K562 (cell line): ENCODE results near the gene TMEM50B. TPM values are rescaled to one million over a fixed set of nuclear protein-coding genes. Genes with fewer than 3 reads are reported as not detected.
A peak's percentile ranks its signal among the peaks of the same experiment; 100 is the strongest.

Experiments
- HDAC8 ChIP-seq: fragments of 450-650 bp; IDR thresholded peaks from 2 replicates; pipeline ENCODE4 v1.6.1; 2016; ENCODE audit warnings: mild to moderate bottlenecking, missing genetic modification characterization, moderate library complexity, missing compliant biosample characterization
- IRF2 ChIP-seq: sonication (generic); formaldehyde crosslinking; IDR thresholded peaks from 2 replicates; pipeline ENCODE4 v1.8.1; 2022; ENCODE audit warnings: mild to moderate bottlenecking, missing genetic modification reagents
- NRF1 ChIP-seq, 2 experiments: fragments of 450-650 bp; IDR thresholded peaks in 1 of 2; conservative IDR thresholded peaks in 1 of 2; 2 replicates each; pipeline ENCODE4 v1.6.1; 2014; ENCODE audit warnings: mild to moderate bottlenecking in 2 of 2
- PCBP1 ChIP-seq: fragments of 200-400 bp; formaldehyde crosslinking; IDR thresholded peaks from 2 replicates; pipeline ENCODE4 v1.6.1; 2018; ENCODE audit warnings: mild to moderate bottlenecking, low read depth, low read length; ENCODE audit not compliant: poor library complexity, severe bottlenecking
- PYGO2 ChIP-seq: fragments of 450-650 bp; IDR thresholded peaks from 2 replicates; pipeline ENCODE4 v1.6.1; 2016; ENCODE audit warnings: mild to moderate bottlenecking, missing genetic modification characterization, moderate library complexity, missing compliant biosample characterization
- RB1 ChIP-seq: fragments of 450-650 bp; IDR thresholded peaks from 2 replicates; pipeline ENCODE4 v1.6.1; 2017; ENCODE audit warnings: low read depth, mild to moderate bottlenecking
- RFX5 ChIP-seq: IDR thresholded peaks from 2 replicates; pipeline ENCODE4 v1.6.1; 2011; ENCODE audit warnings: low read depth, mild to moderate bottlenecking, improper control_type of control experiment, low read length
- RNF2 ChIP-seq: sonication (generic); IDR thresholded peaks from 2 replicates; pipeline ENCODE4 v1.6.1; 2016
- SIRT6 ChIP-seq: IDR thresholded peaks from one replicate; pipeline ENCODE4 v1.6.1; 2012; ENCODE audit warnings: low read depth, mild to moderate bottlenecking, control low read depth, inconsistent platforms, low read length, moderate library complexity
- TAF7 ChIP-seq: fragments of 450-650 bp; IDR thresholded peaks from 2 replicates; pipeline ENCODE4 v1.6.1; 2016; ENCODE audit warnings: missing genetic modification characterization, missing compliant biosample characterization
- ZNF124 ChIP-seq: sonication (generic); formaldehyde crosslinking; IDR thresholded peaks from 2 replicates; pipeline ENCODE4 v1.8.1; 2022; ENCODE audit warnings: missing genetic modification reagents
- ZNF695 ChIP-seq: fragments of 450-650 bp; formaldehyde crosslinking; IDR thresholded peaks from 2 replicates; pipeline ENCODE4 v1.4.0; 2020; ENCODE audit warnings: mild to moderate bottlenecking, moderate library complexity
- ZNF766 ChIP-seq: fragments of 200-800 bp; sonication (Bioruptor generic); conservative IDR thresholded peaks from 2 replicates; pipeline ENCODE4 v1.6.1; 2016; ENCODE audit warnings: missing genetic modification characterization, missing compliant biosample characterization
- polyA plus RNA-seq, 8 experiments: library from polyadenylated mRNA; depleted of rRNA in 4 of 8; stranded (reverse) in 5 of 8; unstranded in 3 of 8; fragments of >200 nt; fragmentation: Nextera tagmentation in 2 of 8; fragmentation: Illumina TruSeq in 1 of 8; extraction: Ambion mirVana in 2 of 8; extraction: Trizol in 1 of 8; gene quantifications; 2 replicates each; pipeline versions ENCODE4 v1.2.1 to v1.2.3, GENCODE V29; 2011 to 2014; ENCODE audit warnings: inconsistent platforms in 1 of 8, missing spikeins in 1 of 8
- total RNA-seq, 7 experiments: library from RNA; depleted of rRNA in 6 of 7; stranded (reverse); fragments of >200 nt in 6 of 7; fragmentation: Illumina TruSeq in 2 of 7; extraction: Trizol in 2 of 7; gene quantifications; 2 replicates each; pipeline versions ENCODE4 v1.2.1 to v1.2.3, GENCODE V29; 2011 to 2021; ENCODE audit warnings: low replicate concordance in 1 of 7
- TF ChIP-seq, protein P1 (sequence below): fragments of 450-650 bp; IDR thresholded peaks from 2 replicates; pipeline ENCODE4 v1.6.1; 2018; ENCODE audit warnings: mild to moderate bottlenecking, low read depth; ENCODE audit not compliant: partially characterized antibody
- TF ChIP-seq, protein P2 (sequence below), 2 experiments: fragments of 150-350 bp in 1 of 2; IDR thresholded peaks; 2 replicates each; pipeline ENCODE4 v1.6.1; 2012 to 2016; ENCODE audit warnings: low read depth in 2 of 2, low read length in 2 of 2, mild to moderate bottlenecking in 1 of 2, moderate library complexity in 1 of 2
- TF ChIP-seq, protein P3 (sequence below): fragments of 450-650 bp; formaldehyde crosslinking; IDR thresholded peaks from 2 replicates; pipeline ENCODE4 v1.4.0; 2022; ENCODE audit warnings: missing genetic modification characterization
- TF ChIP-seq, protein P4 (sequence below), 2 experiments: fragments of 450-650 bp; IDR thresholded peaks; 2 replicates each; pipeline ENCODE4 v1.6.1; 2016
- TF ChIP-seq, protein P5 (sequence below): fragments of 250-450 bp; sonication (Bioruptor Pico); IDR thresholded peaks from 2 replicates; pipeline ENCODE4 v1.4.0; 2020

The TMEM50B gene
- total and polyA plus RNA-seq, 9 of the 15 experiments (the other 6 are each of a cell fraction or from before 2014, with no cell fraction given): 20.5 to 64.6 (median 28.9) TPM

DNA sequence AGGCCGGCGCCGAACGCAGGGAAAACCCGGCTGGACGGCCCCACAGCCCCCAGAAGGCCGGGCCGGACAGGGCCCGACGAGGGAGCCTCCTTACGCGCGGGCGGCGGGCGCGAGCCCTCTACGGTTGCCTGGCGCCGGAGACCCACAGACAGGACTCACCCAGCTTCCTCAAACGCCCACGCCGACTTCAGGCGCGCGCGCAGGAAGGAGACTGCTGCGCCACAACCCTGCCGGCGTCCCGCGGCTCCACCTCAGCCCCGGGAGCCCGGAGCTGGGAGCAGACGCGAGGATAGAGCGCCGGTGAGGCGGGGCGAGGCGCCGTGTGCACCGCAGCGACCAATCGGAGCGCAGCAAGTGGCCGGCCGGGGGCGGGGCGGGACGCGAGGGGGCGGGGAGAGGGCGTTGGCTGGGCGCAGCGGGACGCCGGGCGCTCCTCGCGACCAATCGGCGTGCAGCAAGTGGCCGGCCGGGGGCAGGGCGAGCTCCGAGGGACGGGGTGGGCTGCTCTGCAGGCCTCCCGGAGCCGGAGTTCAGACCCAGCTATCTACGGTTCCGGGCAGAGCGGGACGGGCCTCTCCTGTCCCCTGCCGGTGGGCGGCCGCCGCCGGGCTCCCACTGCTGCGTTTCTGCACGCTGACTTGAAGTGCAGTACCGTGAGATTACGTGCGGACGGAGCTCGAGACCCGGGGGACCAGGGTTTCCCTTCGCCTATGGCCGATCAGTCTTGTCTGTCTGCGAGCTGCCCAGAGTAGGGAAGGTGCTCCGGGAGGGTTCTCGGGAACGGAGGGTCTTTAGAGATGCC, at the start of gene TMEM50B (continued):
- TF ChIP-seq, protein P1, sequence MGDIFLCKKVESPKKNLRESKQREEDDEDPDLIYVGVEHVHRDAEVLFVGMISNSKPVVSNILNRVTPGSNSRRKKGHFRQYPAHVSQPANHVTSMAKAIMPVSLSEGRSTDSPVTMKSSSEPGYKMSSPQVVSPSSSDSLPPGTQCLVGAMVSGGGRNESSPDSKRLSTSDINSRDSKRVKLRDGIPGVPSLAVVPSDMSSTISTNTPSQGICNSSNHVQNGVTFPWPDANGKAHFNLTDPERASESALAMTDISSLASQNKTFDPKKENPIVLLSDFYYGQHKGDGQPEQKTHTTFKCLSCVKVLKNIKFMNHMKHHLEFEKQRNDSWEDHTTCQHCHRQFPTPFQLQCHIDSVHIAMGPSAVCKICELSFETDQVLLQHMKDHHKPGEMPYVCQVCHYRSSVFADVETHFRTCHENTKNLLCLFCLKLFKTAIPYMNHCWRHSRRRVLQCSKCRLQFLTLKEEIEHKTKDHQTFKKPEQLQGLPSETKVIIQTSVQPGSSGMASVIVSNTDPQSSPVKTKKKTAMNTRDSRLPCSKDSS: no peak
- TF ChIP-seq, protein P2, sequence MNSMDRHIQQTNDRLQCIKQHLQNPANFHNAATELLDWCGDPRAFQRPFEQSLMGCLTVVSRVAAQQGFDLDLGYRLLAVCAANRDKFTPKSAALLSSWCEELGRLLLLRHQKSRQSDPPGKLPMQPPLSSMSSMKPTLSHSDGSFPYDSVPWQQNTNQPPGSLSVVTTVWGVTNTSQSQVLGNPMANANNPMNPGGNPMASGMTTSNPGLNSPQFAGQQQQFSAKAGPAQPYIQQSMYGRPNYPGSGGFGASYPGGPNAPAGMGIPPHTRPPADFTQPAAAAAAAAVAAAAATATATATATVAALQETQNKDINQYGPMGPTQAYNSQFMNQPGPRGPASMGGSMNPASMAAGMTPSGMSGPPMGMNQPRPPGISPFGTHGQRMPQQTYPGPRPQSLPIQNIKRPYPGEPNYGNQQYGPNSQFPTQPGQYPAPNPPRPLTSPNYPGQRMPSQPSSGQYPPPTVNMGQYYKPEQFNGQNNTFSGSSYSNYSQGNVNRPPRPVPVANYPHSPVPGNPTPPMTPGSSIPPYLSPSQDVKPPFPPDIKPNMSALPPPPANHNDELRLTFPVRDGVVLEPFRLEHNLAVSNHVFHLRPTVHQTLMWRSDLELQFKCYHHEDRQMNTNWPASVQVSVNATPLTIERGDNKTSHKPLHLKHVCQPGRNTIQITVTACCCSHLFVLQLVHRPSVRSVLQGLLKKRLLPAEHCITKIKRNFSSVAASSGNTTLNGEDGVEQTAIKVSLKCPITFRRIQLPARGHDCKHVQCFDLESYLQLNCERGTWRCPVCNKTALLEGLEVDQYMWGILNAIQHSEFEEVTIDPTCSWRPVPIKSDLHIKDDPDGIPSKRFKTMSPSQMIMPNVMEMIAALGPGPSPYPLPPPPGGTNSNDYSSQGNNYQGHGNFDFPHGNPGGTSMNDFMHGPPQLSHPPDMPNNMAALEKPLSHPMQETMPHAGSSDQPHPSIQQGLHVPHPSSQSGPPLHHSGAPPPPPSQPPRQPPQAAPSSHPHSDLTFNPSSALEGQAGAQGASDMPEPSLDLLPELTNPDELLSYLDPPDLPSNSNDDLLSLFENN (IDR thresholded peaks at IDR 0.05; ENCODE audit: low read depth in 2 of 2, low read length in 2 of 2): peak in 1 of 2 experiments; percentile 21; a peak in 1 of 4 replicates
- TF ChIP-seq SIRT6 (no peak), RB1 (peak; percentile 73), ZNF124 (CRISPR knock-in tag) (no peak), IRF2 (CRISPR knock-in tag) (no peak), TAF7 (peak; percentile 90), ZNF766 (no peak; the same call in 1 of the 2 replicates), HDAC8 (no peak), NRF1 (conservative IDR thresholded peaks at IDR 0.05 in 1 of 2, IDR thresholded peaks at IDR 0.05 in 1 of 2) (peak; percentile 89 to 90), PCBP1 (peak; percentile 55), RNF2 (no peak), PYGO2 (tag) (no peak), ZNF695 (CRISPR knock-in tag) (no peak), RFX5 (no peak)
- TF ChIP-seq, protein P3, sequence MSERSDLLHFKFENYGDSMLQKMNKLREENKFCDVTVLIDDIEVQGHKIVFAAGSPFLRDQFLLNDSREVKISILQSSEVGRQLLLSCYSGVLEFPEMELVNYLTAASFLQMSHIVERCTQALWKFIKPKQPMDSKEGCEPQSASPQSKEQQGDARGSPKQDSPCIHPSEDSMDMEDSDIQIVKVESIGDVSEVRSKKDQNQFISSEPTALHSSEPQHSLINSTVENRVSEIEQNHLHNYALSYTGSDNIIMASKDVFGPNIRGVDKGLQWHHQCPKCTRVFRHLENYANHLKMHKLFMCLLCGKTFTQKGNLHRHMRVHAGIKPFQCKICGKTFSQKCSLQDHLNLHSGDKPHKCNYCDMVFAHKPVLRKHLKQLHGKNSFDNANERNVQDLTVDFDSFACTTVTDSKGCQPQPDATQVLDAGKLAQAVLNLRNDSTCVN: peak; percentile 33; the same call in 1 of the 2 replicates
- TF ChIP-seq, protein P4, sequence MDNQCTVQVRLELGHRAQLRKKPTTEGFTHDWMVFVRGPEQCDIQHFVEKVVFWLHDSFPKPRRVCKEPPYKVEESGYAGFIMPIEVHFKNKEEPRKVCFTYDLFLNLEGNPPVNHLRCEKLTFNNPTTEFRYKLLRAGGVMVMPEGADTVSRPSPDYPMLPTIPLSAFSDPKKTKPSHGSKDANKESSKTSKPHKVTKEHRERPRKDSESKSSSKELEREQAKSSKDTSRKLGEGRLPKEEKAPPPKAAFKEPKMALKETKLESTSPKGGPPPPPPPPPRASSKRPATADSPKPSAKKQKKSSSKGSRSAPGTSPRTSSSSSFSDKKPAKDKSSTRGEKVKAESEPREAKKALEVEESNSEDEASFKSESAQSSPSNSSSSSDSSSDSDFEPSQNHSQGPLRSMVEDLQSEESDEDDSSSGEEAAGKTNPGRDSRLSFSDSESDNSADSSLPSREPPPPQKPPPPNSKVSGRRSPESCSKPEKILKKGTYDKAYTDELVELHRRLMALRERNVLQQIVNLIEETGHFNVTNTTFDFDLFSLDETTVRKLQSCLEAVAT (IDR thresholded peaks at IDR 0.05): no peak; a peak in 1 of 4 replicates
- TF ChIP-seq, protein P5, sequence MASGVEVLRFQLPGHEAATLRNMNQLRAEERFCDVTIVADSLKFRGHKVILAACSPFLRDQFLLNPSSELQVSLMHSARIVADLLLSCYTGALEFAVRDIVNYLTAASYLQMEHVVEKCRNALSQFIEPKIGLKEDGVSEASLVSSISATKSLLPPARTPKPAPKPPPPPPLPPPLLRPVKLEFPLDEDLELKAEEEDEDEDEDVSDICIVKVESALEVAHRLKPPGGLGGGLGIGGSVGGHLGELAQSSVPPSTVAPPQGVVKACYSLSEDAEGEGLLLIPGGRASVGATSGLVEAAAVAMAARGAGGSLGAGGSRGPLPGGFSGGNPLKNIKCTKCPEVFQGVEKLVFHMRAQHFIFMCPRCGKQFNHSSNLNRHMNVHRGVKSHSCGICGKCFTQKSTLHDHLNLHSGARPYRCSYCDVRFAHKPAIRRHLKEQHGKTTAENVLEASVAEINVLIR: no peak
